Measurements from ENCODE around the gene CABP4. TPM values are rescaled to one million over a fixed set of nuclear protein-coding genes. Genes with fewer than 3 reads are reported as not detected.
"Not testable (repeated sequence)": the region's sequence is repeated elsewhere in the genome, so short reads cannot be mapped to it uniquely, and the experiment has no call there.

The CABP4 gene
- total RNA-seq, 2 experiments from 2014 or later, result 1.6 to 1.9 TPM

DNA sequence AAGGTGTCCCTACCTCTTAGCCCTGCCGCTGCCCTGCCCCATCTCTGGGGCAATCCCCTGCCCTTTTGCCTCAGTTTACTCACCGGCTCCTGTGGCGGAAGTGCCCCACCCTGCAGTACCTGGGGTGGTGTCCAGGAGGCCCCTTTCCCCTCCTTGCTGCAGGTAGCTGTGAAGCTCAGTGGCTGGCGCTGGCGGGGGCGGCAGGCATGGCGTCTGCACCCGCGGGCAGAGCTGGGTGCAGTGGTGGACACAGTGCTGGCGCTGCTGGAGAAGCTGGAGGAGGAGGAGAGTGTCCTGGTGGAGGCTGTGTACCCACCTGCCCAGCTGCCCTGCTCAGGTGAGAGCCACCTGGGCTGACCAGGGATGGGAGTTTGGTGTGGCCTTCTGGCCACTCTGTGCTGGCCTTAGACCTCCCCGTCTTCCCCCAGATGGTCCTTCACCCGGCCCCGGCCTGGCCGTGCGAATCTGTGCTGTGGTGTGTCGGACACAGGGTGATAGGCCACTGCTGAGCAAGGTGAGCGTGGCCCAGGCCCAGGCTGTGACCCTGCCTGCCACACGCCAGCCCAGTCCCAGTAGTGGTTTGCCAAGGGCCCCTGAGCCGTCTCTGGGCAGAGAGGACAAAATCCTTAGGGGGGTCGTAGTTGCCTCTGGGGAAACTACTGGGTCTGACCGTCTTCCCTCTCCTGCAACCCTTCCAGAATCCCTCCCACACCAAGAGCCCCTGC lies 35.7 kb upstream of the CABP4 start:
- POLR2A ChIA-PET, result interaction anchor here (0.6 to 5.8 kb wide), 11 partner anchors 8 to 294 kb away, joined by 3 to 95 read pairs (median 5); partner anchors contain the start of genes PPP1CA, PTPRCAP, RAD9A and TBC1D10C
- H3K4me1 Mint-ChIP-seq (ENCODE audit: low read depth), result peaks cover 64% of the 10 kb centered on the region

DNA sequence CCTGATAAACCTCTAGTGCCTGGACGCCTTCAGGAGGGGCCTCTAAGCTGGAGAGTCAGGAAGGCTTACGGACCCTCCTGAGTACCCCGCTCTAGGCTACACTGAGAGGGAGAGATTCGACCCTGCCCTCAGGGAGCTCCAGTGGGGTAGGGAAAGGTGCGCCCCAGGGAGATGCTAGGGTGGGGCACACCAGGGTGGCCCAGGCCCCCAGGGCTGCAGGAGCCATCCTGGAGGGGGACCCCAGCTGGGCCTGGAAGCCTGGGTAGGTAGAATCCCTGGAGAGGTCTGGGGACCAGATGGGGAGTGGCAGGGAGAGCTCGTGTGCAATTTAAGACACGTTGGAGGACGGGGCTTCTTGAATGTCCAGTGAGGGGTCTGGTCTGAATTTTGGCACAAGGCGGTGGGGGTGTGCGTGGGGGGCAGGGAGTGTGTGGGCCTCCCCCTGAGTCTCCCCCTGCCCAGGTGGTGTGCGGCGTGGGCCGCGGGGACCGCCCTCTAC lies 35.0 kb upstream of the CABP4 start:
- H3K27me3 Mint-ChIP-seq (ENCODE audit: low read depth), result no peaks in the 10 kb centered on the region
- H3K36me3 Mint-ChIP-seq (ENCODE audit: low read depth), result peaks cover 3% of the 10 kb centered on the region
- ChIA-PET CTCF (interaction anchor here (1.2 to 6.6 kb wide), 6 partner anchors 8 to 56 kb away, joined by 3 to 73 read pairs (median 9); partner anchors contain the start of genes PPP1CA, PTPRCAP, RPS6KB2 and TBC1D10C), POLR2A (interaction anchor here (0.6 to 5.8 kb wide), 12 partner anchors 8 to 294 kb away, joined by 3 to 95 read pairs (median 4); partner anchors contain the start of genes PPP1CA, PTPRCAP and TBC1D10C)
- DNase-seq (no peak), ATAC-seq (no peak)
- H3K4me3 Mint-ChIP-seq, result peak overlapping the region; percentile 79
- H3K9me3 Mint-ChIP-seq (ENCODE audit: insufficient read depth), result no peaks in the 10 kb centered on the region
- H3K27ac Mint-ChIP-seq, result peak overlapping the region; percentile 87
- peaks cover 66% of the 10 kb centered on the region for H3K4me1 Mint-ChIP-seq (ENCODE audit: low read depth)

More for the DNA sequence above, 35.7 kb upstream of the CABP4 start:
- H3K4me3 Mint-ChIP-seq, result peak overlapping the region; percentile 79
- no peaks in the 10 kb centered on the region for H3K9me3 Mint-ChIP-seq (ENCODE audit: insufficient read depth)
- H3K27ac Mint-ChIP-seq, result peak overlapping the region; percentile 87
- ATAC-seq (no peak), DNase-seq (no peak)
- CTCF ChIA-PET, result interaction anchor here (0.9 to 6.6 kb wide), 7 partner anchors 9 to 68 kb away, joined by 3 to 73 read pairs (median 8); partner anchors contain the start of genes PPP1CA, PTPRCAP, RPS6KB2 and TBC1D10C
- no peaks in the 10 kb centered on the region for H3K27me3 Mint-ChIP-seq (ENCODE audit: low read depth)
- H3K36me3 Mint-ChIP-seq (ENCODE audit: low read depth), result peaks cover 3% of the 10 kb centered on the region

DNA sequence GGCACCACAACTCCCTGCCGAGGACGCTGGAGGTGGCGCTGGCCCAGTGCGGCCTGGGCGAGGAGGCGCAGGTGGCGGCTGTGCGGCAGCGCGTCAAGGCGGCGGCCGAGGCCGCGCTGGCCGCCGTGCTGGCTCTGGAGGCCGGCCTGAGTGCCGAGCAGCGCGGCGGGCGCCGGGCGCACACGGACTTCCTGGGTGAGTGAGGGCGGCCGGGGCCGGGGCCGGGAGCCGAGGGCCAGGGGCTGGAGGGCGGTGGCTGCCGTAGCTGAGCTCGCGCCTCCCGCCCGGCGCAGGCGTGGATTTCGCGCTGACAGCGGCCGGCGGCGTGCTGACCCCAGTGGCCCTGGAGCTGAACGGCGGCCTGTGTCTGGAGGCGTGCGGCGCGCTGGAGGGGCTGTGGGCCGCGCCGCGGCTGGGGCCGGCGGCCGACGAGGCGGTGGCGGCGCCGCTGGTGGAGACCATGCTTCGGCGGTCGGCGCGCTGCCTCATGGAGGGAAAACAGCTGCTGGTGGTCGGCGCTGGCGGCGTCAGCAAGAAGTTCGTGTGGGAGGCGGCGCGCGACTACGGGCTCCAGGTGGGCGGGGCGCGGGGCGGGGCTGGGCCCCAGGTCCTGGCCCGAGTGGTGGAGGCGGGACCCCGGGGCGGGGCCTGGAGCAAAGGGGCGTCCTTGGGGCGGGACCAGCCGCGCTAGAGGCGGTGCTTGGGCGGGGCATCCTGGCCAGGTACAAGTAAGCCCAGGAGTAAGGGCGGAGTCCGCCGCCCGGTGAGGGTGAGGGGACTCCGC lies 34.3 kb upstream of the CABP4 start:
- no peaks in the 10 kb centered on the region for H3K27me3 Mint-ChIP-seq (ENCODE audit: low read depth)
- H3K36me3 Mint-ChIP-seq (ENCODE audit: low read depth), result peaks cover 3% of the 10 kb centered on the region
- DNase-seq (peak; percentile 99), ATAC-seq (peak; percentile 86)
- CTCF ChIA-PET, result interaction anchor here (1.2 to 6.6 kb wide), 6 partner anchors 8 to 56 kb away, joined by 3 to 73 read pairs (median 9); partner anchors contain the start of genes PPP1CA, PTPRCAP, RPS6KB2 and TBC1D10C
- peaks cover 70% of the 10 kb centered on the region for H3K4me1 Mint-ChIP-seq (ENCODE audit: low read depth)
- H3K4me3 Mint-ChIP-seq, result peak overlapping the region; percentile 79
- POLR2A ChIA-PET, result interaction anchor here (0.5 to 5.8 kb wide), 10 partner anchors 9 to 235 kb away, joined by 3 to 95 read pairs (median 4); partner anchors contain the start of genes PPP1CA, PTPRCAP and TBC1D10C
- H3K27ac Mint-ChIP-seq, result peak overlapping the region; percentile 86
- H3K9me3 Mint-ChIP-seq (ENCODE audit: insufficient read depth), result no peaks in the 10 kb centered on the region

DNA sequence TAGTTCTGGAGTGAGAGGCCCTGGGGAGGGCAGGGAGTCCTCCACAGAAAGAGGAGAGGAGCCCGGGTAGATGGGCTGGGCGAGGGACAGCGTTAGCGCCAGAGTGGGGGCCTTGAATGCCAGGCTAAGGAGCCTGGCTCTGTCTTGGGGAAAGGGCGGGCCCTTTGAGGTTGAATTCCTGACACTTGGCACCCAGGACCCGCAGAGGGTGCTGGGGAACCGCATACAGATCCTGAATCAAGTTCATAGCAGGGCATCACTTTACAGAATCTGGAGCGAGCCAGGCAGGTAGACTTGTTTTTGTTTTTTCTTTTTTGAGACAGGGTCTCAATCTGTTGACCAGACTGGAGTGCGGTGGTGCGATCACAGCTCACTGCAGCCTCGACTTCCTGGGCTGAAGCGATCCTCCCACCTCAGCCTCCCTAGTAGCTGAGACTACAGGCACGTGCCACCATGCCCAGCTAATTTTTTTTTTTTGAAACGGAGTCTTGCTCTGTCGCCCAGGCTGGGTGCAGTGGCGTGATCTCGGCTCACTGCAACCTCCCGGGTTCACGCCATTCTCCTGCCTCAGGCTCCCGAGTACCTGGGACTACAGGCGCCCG lies 33.6 kb upstream of the CABP4 start:
- CTCF ChIA-PET, result interaction anchor here (1.2 to 6.6 kb wide), 4 partner anchors 16 to 55 kb away, joined by 5 to 73 read pairs (median 9); partner anchors contain the start of genes PPP1CA, PTPRCAP and TBC1D10C
- DNase-seq (no peak), ATAC-seq (no peak)
- H3K4me3 Mint-ChIP-seq, result peak overlapping the region; percentile 70
- H3K27ac Mint-ChIP-seq, result peak overlapping the region; percentile 86
- H3K9me3 Mint-ChIP-seq (ENCODE audit: insufficient read depth), result no peaks in the 10 kb centered on the region
- POLR2A ChIA-PET, result interaction anchor here (0.5 to 5.8 kb wide), 8 partner anchors 10 to 235 kb away, joined by 3 to 95 read pairs (median 15); partner anchors contain the start of genes PPP1CA, PTPRCAP and TBC1D10C
- peaks cover 67% of the 10 kb centered on the region for H3K4me1 Mint-ChIP-seq (ENCODE audit: low read depth)
- H3K36me3 Mint-ChIP-seq (ENCODE audit: low read depth), result peaks cover 3% of the 10 kb centered on the region
- no peaks in the 10 kb centered on the region for H3K27me3 Mint-ChIP-seq (ENCODE audit: low read depth)

DNA sequence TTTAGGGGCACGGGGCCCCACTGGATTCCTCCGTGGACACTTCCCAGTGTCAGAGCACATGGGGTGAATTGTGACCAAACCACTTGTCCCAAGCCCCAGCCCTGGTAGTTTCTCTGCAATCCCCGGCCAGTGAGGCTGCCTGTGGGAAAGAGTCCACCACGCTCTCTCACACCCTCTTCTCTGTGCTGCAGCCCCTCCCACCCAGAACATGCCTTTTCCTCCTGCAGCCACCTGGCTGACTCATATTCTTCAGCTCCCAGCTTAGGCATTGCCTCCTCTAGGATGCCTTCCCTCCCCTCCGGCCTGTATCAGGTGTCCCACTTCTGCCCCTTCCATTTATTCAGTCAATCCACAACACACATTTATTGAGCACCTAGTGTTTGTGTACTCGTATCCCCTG lies 32.3 kb upstream of the CABP4 start:
- H3K4me3 Mint-ChIP-seq, result no peak overlapping the region
- ATAC-seq (no peak), DNase-seq (no peak)
- H3K9me3 Mint-ChIP-seq (ENCODE audit: insufficient read depth), result no peaks in the 10 kb centered on the region
- peak overlapping the region; percentile 32 for H3K27ac Mint-ChIP-seq
- no peaks in the 10 kb centered on the region for H3K27me3 Mint-ChIP-seq (ENCODE audit: low read depth)
- CTCF ChIA-PET, result no interaction called here
- peaks cover 66% of the 10 kb centered on the region for H3K4me1 Mint-ChIP-seq (ENCODE audit: low read depth)
- POLR2A ChIA-PET, result interaction anchor here (1.1 to 2.1 kb wide), 3 partner anchors 11 to 16 kb away, joined by 3 to 9 read pairs (median 5); partner anchors contain the start of gene PTPRCAP
- no peaks in the 10 kb centered on the region for H3K36me3 Mint-ChIP-seq (ENCODE audit: low read depth)

DNA sequence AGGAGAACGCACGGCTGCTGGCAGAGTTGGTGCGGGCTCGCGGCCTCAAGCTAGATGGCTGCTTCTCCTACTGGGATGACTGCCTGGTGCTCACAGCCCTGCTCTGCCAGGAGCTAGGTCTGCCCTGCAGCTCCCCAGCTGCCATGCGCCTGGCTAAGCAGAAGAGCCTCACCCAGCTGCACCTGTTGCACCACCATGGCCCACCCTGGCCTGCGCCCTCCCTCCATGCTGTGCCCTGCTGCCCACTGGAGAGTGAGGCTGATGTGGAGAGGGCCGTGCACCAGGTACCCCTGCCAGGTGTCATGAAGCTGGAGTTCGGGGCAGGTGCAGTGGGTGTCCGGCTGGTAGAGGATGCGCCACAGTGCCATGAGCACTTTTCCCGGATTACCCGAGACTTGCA lies 31.7 kb upstream of the CABP4 start:
- no peak for DNase-seq
- H3K27ac Mint-ChIP-seq, result no peak overlapping the region
- CTCF ChIA-PET, result no interaction called here
- no peaks in the 10 kb centered on the region for H3K9me3 Mint-ChIP-seq (ENCODE audit: insufficient read depth)
- POLR2A ChIA-PET, result interaction anchor here (1.0 to 7.9 kb wide), 5 partner anchors 12 to 61 kb away, joined by 3 to 48 read pairs (median 5); partner anchors contain the start of genes PPP1CA, PTPRCAP and TBC1D10C
- H3K4me1 Mint-ChIP-seq (ENCODE audit: low read depth), result peaks cover 64% of the 10 kb centered on the region
- no peak for ATAC-seq
- H3K36me3 Mint-ChIP-seq (ENCODE audit: low read depth), result peaks cover 3% of the 10 kb centered on the region
- H3K4me3 Mint-ChIP-seq, result no peak overlapping the region
- H3K27me3 Mint-ChIP-seq (ENCODE audit: low read depth), result no peaks in the 10 kb centered on the region

DNA sequence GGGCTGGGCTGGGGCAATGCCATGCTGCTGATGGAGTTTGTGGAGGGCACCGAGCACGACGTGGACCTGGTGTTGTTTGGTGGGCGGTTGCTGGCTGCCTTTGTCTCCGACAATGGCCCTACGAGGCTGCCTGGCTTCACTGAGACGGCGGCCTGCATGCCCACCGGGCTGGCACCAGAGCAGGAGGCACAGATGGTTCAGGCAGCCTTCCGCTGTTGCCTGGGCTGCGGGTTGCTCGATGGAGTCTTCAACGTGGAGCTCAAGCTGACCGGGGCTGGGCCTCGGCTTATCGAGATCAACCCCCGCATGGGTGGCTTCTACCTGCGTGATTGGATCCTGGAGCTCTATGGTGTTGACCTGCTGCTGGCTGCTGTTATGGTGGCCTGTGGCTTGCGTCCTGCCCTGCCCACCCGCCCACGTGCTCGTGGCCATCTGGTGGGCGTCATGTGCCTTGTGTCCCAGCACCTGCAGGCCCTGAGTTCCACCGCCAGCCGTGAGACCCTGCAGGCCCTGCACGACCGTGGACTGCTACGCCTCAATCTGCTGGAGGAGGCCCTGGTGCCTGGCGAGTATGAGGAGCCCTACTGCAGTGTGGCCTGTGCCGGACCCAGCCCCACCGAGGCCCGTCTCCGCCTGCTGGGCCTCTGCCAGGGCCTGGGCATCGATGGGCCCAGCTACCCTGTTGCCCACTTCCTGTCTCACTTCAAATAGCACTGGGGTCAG lies 31.1 kb upstream of the CABP4 start:
- Mint-ChIP-seq H3K36me3 (ENCODE audit: low read depth) (peaks cover 3% of the 10 kb centered on the region), H3K4me1 (ENCODE audit: low read depth) (peaks cover 60% of the 10 kb centered on the region), H3K27ac (no peak overlapping the region), H3K4me3 (no peak overlapping the region), H3K9me3 (ENCODE audit: insufficient read depth) (no peaks in the 10 kb centered on the region), H3K27me3 (ENCODE audit: low read depth) (no peaks in the 10 kb centered on the region)
- DNase-seq (no peak), ATAC-seq (no peak)
- CTCF ChIA-PET, result interaction anchor here (1.0 to 1.5 kb wide), 2 partner anchors 14 to 71 kb away, joined by 3 to 4 read pairs; partner anchors contain the start of genes POLD4 and PTPRCAP
- POLR2A ChIA-PET, result interaction anchor here (1.0 to 7.9 kb wide), 6 partner anchors 10 to 60 kb away, joined by 3 to 48 read pairs (median 5); partner anchors contain the start of genes PPP1CA, PTPRCAP and TBC1D10C

DNA sequence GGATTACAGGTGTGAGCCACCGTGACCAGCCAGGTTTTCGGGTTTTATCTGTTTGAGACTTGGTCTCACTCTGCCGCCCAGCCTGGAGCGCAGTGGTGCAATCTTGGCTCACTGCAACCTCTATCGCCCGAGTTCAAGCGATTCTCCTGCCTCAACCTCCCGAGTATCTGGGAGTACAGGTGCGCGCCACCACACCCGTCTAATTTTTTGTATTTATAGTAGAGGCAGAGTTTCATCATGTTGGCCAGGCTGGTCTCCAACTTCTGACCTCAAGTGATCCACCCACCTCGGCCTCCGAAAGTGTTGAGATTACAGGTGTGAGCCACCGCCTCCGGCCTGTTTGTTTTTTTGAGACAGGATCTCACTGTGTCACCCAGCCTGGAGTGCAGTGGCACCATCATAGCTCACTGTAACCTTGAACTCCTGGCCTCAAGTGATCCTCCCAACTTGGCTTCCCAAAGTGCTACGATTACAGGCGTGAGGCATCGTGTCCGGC lies 27.7 kb upstream of the CABP4 start:
- H3K27ac Mint-ChIP-seq, result peak overlapping the region; percentile 95
- H3K4me3 Mint-ChIP-seq, result peak overlapping the region; percentile 98
- not testable (repeated sequence) for ATAC-seq; DNase-seq; H3K9me3 Mint-ChIP-seq (ENCODE audit: insufficient read depth); H3K27me3 Mint-ChIP-seq (ENCODE audit: low read depth)
- POLR2A ChIA-PET, result interaction anchor here (1.0 to 7.9 kb wide), 4 partner anchors 10 to 35 kb away, joined by 3 to 48 read pairs (median 26); partner anchors contain the start of genes PPP1CA, PTPRCAP, RAD9A and TBC1D10C
- peaks cover 61% of the 10 kb centered on the region for H3K4me1 Mint-ChIP-seq (ENCODE audit: low read depth)
- CTCF ChIA-PET, result interaction anchor here (1.0 to 2.3 kb wide), 4 partner anchors 10 to 165 kb away, joined by 3 to 6 read pairs (median 4); partner anchors contain the start of gene PTPRCAP
- peaks cover 17% of the 10 kb centered on the region for H3K36me3 Mint-ChIP-seq (ENCODE audit: low read depth)

DNA sequence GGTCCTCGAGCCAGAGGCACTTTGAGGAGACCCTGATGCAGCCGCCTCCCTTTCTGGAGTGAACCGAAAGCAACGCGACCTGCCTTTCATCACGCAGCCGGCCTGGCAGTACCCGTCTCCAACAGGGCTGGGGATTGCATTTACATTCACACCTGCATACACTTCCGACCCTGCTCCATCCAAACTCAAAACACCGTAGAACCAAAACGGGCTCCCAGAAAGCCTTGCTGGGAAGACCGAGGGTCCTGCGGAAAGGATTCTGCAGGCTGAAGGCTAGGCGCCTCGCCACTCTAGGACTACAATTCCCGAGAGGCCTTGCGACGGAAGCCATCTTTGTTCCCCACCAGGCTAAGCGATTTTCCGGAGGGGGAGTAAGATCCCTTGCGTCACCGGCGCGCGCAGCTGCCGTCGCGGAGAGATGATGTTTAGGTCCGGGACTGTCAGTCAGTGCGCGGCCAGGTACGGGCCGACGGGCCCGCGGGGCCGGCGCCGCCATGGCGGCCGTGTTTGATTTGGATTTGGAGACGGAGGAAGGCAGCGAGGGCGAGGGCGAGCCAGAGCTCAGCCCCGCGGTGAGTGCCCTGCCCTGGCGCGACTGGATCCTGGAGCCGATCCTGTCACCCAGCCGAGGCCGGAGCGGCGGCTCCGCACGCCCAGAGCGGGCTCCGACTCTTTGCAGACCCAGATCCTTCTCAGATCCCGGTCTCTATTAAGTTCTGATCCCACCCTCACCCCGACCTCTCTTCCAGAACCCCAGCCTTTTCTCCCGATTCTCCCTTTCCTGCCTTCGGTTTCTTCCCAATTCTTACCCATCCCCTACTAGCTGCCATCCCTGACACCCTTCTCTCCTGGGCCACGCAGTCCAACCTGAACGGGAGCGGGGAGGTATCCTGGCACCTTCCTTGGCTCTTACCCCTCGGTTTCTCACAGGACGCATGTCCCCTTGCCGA lies 26.8 kb upstream of the CABP4 start, which contains the start of gene RPS6KB2:
TSS of gene RPS6KB2 (plus strand) at position 443 of the 950 bp plus-strand sequence. CDS start at position 495, 52 bp downstream.
- peak; percentile 94 for ATAC-seq
- CTCF ChIA-PET, result interaction anchor here (0.7 to 2.3 kb wide), 7 partner anchors 8 to 166 kb away, joined by 3 to 6 read pairs (median 3); partner anchors contain the start of genes PPP1CA and PTPRCAP
- Mint-ChIP-seq H3K36me3 (ENCODE audit: low read depth) (peaks cover 26% of the 10 kb centered on the region), H3K27ac (peak within 1 kb of the TSS; percentile 95), H3K4me1 (ENCODE audit: low read depth) (peaks cover 61% of the 10 kb centered on the region), H3K27me3 (ENCODE audit: low read depth) (no peaks in the 10 kb centered on the region), H3K9me3 (ENCODE audit: insufficient read depth) (no peaks in the 10 kb centered on the region), H3K4me3 (peak within 1 kb of the TSS; percentile 98)
- DNase-seq, result peak; percentile 100
- POLR2A ChIA-PET, result interaction anchor here (0.6 to 7.9 kb wide), 8 partner anchors 9 to 155 kb away, joined by 3 to 48 read pairs (median 3); partner anchors contain the start of genes PPP1CA, PTPRCAP, RAD9A and TBC1D10C

Measured in activated CD8-positive, alpha-beta T cell treated with anti-CD3 and anti-CD28 coated beads, Interleukin-2, amount 10 ng/mL, durations not matched to agents 7 days and 5 days (primary cell).